ENCODE data around the gene FTCD. TPM values are rescaled to one million over a fixed set of nuclear protein-coding genes. Genes with fewer than 3 reads are reported as not detected.
"Not testable (repeated sequence)": the region's sequence is repeated elsewhere in the genome, so short reads cannot be mapped to it uniquely, and the experiment has no call there.

The FTCD gene
- total RNA-seq, 1 donor from 2014 or later = 0.41 TPM

DNA sequence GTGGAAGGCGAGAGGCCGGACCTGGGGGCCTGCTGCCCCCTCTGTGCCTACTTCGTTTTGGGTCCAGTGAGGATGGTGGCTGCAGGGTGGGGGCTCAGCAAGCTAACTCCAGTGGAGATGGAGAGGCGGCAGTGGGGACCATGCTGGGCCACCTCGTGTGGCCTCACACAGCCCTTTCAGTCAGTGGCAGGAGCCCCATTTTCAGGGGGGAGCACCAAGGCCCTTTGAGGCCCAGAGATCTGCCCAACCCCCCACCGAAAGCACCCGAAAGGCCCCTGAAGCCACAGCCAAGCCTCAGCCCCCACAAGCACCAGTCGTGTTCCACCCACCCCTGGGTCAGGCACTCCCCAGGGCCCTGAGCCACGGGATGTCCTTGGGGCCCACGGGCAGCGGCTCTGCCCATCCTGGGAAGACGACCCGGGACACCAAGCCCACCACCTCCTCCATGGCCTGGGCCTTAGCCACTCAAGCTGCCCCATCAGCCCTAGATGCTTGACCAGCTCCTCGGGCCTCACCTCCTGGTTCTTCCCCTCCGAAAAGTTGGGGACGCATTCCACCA lies 345 bp downstream of the FTCD start:
- FAIRE-seq (no peak), DNase-seq (ENCODE audit: low spot score in 2 of 2) (no peak)

DNA sequence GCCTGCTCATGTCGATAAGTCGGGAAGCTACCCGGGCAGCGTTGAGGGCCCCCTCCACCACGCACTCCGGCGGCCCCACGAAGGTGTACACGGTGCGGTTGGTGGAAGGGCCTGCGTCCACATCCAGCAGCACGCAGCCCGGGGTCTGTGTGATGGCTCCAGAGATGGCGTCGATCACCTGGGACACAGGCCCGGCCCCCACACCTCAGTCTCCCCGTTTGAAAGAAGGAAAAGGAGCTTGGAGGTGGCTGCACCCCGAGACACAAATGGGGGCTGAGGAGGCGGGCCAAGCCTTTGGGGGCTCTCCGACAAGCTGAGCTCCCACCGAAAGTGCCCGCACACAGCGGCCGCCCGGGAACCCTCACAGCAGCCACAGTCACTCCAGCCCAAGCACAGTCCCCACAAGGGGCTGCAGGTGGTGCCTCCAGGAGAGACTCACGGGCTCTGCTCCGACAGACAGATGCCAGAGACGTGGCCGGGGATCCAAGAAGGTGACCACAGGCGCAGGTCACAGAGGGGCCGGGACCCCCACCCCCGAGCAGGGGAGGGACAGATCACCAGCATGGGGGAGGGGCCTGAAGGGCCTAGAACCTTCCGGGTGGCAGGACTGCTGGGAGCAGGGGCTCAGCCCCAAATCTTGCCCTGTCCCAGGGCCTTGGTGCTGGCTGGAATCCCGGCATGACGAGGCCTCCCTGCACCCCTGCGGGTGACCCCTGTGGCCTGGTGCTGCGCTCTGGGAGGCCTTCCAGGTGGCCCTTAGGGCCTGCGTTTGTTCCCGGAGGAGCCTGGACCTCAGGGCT lies 1.0 kb downstream of the FTCD start:
- FAIRE-seq (no peak), DNase-seq (ENCODE audit: low spot score in 2 of 2) (no peak)

DNA sequence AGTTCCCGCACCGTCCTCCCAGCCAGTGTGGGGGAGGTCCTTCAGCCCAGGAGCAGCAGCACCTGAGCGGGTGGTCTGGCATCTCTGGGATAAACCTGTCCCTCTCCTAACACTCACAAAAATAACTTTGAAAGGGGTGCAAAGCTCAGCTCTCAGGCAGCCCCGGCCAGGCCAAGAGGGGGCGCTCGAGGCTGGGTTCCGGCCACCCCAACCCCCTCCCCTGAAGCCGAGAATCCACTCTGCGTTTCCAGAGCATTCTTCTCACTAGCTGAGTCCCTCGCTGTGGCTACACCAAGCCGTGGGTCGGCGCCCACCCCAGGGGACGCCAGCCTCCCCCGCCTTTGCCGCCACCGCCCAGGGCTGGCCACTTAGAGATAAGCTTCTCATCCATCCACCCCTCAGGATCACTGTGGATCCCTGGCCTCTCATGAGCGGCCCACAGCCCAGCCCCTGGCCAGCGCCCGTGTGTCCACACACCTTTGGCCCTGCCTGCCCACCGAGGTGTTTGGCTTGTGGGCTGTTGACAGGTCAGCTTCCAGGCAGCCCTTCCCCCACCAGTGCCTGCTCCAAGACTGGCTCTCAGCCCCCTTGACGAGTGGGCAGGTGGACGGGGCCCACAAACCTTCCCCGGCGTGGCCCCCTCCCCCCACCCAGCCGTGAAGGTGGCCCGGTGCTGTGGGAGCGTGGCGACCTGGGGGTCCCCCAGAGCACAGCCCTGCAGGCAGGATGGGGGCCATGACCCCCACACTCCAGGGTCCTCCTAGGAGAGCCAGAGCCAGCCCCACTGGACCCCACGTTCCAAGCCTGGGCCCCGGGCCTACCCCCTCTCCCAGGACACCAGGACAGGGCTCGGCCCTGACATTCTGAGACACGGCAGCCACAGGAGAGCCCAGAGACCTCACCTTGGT lies 1.9 kb downstream of the FTCD start:
- FAIRE-seq (no peak), DNase-seq (ENCODE audit: low spot score in 2 of 2) (peak; percentile 60 to 82)

DNA sequence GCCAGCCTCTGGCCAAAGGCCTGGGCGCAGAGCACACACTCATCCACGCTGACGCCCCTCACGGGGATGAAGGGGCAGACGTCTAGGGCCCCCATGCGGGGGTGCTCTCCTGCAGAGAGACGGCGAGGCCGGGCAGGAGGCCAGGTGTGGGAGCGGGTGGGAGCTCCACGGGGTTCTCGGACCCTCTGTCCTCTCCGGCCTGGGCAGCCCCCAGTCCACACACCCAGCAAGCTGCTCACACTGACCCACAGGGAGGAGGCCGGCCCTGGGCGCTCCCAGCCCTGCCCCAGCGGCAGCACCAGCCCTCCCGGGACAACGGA lies 2.5 kb downstream of the FTCD start:
- FAIRE-seq = no peak
- DNase-seq (ENCODE audit: low spot score in 2 of 2) = no peak

DNA sequence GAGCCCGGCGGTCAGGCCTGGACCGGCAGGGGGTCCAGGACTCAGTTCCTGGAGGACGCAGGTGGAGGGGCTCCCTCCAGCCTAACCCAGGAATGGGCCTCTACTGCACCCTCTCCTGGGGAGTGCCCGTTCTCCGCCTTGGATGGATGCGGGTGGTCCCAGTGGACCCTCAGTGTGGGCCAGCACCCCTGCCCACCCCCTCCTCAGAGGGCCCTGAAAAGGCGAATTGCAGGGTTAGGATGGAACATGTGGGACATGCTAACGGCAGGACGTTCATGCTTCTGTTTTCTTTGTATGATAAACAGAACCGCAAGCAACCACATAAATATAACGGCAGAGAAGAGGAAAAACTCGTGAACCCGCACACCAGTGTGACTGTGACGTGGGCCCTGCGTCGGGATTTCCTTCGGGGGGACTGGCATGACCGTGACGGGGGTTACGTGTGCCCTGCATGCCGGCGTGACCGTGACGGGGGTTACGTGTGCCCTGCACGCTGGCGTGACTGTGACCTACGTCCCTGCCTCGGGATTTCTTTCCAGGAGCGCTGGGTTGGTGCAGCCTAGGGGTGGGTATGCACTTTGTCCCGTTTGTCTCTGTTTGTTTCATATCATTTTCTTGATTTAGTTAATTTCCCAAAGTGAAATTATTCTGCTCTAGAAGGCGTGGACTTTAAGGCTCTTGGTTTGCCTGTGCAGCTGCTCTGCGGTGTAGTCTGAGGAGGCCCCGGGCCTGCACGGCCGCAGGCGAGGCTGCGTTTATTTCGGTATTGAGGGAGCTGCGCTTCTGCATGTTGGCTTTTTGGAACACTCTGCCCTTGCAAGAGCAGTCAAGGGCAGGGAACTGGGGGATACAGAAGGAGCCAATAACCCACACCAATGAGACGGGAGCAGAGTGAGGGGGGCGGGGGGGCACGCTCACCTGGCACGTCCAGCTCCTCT lies 3.1 kb downstream of the FTCD start:
- DNase-seq (ENCODE audit: low spot score in 2 of 2) (no peak), FAIRE-seq (no peak)

DNA sequence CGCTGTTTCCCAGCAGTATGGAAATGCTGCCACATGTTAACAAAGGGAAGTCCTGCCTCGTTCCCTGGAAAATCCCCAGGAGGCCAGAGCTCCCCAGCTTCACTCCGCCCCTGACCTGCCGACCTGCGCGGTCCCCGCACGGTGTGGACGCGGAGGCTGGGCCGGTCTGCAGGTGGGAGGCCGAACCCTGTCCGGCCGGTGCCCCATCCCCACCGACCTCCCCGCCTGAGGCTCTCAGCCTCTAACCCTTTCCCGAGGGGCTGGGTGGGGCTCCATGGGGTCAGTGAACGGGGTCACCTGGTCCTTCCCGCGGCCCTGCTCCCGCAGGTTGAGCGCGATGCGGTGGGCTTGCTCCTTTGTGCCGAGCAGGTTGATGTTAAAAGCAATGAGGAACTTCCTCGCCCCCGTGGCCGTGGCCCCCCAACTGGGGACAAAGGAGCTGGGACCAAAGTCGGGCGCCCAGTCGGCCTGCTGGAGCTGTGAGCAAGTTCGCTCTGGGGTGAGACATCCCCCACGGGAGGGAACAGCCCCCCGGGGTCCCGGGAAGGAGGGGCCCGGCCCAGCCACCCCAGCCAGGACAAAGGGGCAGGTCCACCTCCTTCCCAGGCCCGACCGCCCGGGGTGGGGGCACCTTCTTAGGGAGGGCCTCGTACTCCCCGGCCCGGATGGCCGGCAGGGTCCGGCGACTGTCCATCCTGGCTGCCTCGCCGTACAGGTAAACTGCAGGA lies 4.0 kb downstream of the FTCD start:
- FAIRE-seq (no peak), DNase-seq (ENCODE audit: low spot score in 2 of 2) (no peak)

DNA sequence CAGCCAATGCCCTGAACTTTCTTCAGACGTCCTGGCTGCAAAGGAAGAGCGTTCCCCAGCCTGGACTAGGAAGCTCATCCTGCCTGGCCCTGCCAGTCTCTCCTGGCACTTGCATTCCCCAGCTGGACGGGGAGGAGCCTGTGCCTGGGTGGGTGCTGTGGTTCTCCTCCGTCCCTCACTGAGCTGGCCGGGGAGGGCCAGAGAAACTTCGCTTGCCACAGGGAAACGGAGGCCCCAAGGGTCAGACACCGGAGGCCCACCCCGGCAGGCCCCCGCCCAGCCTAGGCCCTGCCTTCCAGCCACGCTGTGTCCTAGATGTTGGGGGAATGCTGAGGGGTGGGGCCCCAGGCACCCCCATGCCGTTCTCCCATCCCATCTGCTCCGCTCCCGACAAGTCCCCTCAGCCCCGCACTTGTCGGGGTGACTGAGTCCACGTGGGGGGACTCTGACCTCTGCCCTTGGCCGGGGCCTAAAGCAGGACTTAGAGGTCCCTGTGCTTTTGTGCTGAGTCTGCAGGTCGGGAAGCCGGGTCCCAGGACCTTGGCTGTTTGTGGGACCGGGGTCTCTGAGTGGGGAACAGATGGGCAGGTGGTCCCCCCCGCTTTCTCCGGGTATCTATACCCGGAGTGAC lies 4.8 kb downstream of the FTCD start:
- DNase-seq (ENCODE audit: low spot score in 2 of 2) = no peak
- FAIRE-seq = no peak

DNA sequence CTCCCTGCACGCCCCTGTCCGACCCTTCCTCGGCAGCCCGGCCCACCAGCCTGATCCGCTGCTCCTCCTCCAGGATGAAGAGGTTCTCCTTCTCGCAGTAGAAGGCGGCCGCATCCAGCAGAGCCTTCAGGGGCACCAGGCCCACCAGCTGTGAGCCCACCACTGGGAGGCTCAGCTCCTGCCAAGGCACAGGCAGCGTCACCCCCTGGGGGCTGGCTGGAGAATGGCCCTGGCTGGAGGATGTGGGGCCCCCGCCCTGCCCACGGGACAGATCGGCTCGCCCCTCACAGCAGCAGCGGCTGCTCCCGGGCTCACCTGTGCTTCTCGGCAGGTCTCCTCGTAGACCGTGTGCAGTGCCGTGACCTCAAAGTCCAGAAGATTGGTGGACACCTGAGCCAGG lies 5.3 kb downstream of the FTCD start:
- FAIRE-seq = no peak
- no peak for DNase-seq (ENCODE audit: low spot score in 2 of 2)

DNA sequence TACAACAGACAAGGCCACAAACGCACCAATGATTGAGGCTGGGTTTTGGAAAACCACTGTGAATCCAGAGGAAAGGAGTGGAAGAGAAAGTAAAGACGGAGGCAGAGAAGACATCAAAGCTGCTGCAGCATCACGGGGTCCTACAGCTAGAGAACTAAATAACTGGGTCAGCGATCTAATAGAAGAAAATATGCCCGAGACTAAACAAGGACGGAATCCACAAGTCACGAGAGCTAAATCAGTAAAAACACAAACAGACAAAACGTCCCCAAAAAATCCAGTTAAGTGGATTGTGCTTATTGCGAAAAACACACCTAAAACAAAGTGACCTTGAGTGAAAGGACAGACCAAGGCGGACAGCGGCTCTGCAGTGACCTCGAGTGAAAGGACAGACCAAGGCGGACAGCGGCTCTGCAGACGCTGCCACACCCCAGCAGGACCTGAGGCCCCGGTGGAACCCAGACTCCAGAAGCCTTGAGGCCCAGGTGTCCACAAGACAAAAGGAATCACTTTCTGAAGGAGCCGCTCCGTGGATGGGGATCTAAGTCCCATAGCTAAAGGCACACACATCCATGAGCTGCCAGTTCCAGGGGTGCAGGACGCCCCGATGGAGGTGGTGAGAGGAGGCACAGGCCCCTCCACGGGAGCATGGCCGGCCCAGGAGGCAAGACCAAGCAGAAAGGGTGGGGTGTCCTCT lies 6.0 kb downstream of the FTCD start:
- FAIRE-seq = no peak

DNA sequence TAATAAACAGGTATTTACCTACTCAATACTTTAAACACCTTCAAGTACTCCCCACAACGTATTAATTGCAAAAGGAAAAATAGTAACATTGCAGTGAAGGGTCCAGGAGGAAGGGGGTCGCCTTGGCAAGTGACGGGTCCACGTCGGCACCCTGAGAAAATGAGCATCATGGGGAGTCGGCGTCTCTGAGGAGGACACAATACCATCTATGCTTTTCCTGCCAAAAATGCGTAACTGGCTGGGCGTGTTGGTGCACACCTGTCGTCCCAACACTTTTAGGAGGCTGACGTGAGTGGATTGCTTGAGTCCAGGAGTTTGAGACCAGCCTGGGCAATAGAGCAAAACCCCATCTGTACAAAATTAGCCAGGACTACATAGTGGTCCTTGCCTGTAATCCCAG lies 7.3 kb downstream of the FTCD start:
- FAIRE-seq = no peak

More for the DNA sequence above, 6.0 kb downstream of the FTCD start:
- DNase-seq (ENCODE audit: low spot score in 2 of 2) = no peak

DNA sequence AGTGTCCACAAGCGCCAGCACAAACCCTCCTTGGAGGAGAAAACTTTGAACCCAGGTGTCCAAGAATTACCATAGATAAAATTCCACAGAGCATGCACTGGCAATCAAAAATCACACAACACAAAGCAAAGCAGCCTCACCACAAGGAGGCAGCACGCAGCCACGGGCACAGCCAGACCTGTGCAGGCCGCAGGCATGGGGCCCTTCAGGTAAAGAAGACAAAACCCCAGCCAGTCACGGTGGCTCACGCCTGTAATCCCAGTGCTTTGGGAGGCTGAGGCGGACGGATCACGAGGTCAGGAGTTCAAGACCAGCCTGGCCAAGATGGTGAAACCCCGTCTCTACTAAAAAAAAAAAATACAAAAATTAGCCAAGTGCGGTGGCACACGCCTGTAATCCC lies 8.0 kb downstream of the FTCD start:
- not testable (repeated sequence) for FAIRE-seq; DNase-seq (ENCODE audit: low spot score in 2 of 2)

More for the DNA sequence above, 7.3 kb downstream of the FTCD start:
- no peak for DNase-seq (ENCODE audit: low spot score in 2 of 2)

DNA sequence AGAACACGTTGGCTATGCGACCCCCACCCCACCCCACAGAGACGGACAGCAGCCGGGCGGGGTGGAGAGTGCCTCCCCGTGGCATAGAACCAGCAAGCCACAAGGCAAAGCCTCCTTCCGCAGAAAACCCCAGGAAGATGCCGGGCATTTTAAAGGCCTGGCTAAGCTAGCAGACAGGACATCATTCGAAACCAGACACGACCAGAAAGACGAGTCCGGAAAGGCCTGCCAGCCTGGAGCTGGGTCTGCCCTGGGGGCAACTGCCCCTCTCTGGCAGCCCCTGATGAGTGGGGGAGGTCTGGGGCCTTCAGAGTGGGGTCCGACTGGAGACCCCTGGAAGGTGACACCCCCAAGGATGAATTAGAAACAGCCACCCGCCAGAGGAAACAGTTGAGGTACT lies 8.5 kb downstream of the FTCD start:
- FAIRE-seq = no peak
- no peak for DNase-seq (ENCODE audit: low spot score in 2 of 2)

DNA sequence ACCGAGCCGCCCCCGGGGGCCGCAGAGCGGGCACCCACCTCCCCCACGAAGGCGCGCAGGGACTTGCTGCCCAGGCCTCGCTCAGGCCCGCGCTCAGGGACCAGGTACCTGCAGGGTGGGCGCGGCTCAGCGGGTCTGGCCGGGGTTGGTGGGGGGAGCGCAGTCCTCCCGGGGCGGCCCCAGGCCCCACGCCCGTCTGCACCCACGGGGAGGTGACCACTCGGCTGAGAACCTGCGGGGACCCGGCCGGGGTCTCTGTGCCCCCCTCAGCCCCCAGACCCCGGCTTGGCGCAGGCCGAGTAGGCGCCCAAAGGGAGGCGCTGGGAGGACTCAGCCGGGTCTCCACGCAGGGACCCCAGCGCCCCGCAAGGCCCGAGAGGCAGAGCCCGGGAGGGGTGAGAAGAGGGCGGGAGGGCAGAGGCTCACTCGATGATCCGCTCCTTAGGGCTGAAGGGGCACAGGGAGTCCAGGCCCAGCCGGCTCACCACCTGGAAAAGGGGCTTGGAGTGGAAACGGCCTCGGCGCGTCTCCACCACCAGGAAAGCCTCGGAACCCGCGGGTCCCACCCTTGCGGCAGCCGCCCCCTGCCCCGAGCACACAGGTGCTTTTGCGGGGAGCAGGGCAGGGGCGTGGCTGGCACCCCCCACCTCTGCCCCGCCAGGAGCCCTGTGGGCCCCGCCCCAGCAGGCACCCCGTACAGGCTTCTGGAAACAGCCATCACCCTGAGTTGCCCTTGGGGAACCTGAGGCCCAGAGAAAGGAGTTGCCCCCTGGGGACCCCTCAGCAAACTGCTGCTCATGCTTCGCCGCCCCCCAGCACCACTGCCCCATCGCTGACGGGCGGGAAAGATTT lies 9.3 kb downstream of the FTCD start:
- DNase-seq (ENCODE audit: low spot score in 2 of 2) (no peak), FAIRE-seq (no peak)

DNA sequence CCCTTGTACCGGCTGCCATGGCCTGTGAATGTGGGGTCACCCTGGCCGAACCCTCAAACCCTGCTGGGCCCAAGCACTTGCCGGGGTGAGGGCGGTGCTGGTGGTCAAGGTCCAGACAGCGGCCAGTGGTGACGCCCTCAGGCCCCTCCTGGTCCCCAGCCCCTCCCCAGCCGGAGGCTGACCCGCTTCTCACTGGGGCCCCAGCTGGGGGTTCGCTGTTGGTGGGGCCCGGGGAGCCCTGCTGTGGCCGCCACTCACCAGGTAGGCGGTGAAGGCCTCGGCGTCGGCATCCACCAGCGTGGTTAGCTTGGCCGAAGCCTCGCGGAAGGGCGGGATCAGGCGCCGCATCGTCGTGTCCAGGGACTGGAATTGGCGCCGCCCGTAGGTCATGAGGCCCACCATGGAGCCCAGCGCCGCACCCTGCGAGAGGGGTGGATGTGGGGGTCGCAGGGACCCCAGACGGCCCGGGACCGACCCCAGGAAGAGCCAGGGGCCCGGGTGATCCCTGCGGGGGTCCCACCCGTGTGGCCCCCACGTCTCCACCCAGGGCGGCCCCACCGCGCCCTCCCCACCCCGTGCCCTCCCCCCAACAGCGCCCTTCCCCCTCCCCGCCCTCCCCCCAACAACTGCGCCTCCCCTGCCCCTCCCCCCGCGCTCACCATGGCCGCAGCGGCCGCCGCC lies 10.1 kb downstream of the FTCD start:
- FAIRE-seq = no peak
- no peak for DNase-seq (ENCODE audit: low spot score in 2 of 2)

DNA sequence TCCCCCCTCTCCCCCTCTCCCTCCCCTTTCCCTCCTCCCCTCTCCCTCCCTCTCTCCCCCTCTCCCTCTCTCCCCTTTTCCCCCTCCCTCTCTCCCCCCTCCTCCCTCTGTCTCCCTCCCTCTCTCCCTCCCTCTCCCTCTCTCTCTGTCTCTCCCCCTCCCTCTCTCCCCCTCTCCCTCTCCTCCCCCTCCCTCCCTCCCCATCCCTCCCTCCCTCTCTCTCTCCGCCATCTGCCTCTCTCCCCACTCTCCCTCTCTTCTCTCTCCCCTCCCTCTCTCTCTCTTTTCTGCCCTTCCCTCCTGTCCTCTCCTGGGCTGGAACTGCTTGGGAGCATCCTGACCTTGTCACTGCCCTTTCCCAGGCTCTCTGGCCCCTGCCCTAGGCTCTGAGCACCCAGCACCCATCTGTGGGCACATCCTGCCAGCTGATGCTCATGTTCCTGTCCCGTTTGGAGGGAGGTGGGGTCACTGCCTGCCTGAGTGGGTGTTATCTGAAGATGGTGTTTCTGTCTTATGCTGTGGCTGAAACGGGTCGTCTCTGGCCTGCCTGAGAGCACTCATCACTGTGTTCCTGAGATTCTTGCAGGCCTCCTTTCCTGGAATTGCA lies 10.8 kb downstream of the FTCD start:
- FAIRE-seq = no peak
- no peak for DNase-seq (ENCODE audit: low spot score in 2 of 2)

DNA sequence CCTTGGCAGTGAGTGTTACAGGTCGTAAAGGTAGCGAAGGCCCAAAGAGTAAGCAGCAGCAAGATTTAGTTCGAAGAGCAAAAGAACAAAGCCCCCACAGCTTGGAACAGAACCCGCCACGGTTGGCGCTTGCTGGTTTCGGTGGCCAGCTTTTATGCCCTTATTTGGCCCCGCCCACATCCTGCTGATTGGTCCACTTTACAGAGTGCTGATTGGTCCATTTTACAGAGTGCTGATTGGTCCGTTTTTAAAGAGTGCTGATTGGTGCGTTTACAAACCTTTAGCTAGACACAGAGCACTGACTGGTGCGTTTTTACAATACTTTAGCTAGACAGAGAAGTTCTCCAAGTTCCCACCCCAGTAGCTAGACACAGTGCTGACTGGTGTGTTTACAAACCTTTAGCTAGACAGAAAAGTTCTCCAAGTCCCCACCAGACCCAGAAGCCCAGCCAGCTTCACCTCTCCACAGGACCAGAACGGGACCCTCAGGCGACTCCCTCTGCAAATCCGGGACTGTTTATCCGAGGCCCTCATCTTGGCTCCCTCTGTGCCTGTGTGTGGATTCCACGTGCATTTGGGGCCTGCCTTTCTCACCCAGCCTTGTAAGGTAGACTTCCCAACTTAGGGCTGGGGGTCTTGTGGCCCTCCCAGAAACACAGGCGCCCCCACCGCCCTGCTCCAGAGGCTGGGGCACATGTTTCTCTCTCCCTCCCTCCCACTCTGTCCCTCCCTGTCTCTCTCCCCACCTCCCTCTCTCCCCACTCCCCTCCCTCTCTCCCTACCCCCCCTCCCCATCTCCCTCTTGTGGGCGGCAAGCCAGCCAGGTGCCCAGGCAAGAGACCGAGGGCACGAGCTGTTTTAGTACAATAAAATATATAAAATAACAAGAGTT lies 12.6 kb downstream of the FTCD start:
- FAIRE-seq (no peak), DNase-seq (ENCODE audit: low spot score in 2 of 2) (no peak)
